Measurements from ENCODE around the gene ADAMTS14.

The ADAMTS14 gene

DNA sequence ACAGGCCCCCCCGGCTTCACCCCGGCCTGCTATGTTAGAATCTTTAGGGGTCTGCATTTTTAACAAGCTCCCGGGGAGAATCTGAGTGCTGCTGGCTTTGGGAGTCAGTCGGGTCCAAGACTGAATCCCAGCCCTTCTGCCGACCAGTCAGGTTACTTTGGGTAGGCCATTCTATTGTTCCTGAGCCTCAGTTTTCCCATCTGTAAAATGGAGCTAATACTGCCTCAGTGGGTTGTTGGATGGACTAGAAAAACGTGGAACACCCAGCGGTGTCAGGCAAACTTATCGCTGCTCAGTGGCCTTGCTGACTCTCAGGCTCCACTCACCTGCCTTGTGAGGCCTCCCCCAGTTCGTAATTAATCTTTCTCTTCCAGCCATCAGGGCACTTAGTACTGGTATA lies 101.2 kb downstream of the ADAMTS14 start:
- TF ChIP-seq, protein P1, sequence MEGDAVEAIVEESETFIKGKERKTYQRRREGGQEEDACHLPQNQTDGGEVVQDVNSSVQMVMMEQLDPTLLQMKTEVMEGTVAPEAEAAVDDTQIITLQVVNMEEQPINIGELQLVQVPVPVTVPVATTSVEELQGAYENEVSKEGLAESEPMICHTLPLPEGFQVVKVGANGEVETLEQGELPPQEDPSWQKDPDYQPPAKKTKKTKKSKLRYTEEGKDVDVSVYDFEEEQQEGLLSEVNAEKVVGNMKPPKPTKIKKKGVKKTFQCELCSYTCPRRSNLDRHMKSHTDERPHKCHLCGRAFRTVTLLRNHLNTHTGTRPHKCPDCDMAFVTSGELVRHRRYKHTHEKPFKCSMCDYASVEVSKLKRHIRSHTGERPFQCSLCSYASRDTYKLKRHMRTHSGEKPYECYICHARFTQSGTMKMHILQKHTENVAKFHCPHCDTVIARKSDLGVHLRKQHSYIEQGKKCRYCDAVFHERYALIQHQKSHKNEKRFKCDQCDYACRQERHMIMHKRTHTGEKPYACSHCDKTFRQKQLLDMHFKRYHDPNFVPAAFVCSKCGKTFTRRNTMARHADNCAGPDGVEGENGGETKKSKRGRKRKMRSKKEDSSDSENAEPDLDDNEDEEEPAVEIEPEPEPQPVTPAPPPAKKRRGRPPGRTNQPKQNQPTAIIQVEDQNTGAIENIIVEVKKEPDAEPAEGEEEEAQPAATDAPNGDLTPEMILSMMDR (IDR thresholded peaks at IDR 0.05; ENCODE audit: poor library complexity, severe bottlenecking) = no peak
- no peak for ATAC-seq (ENCODE audit: low read depth)
- Histone ChIP-seq H3K4me3 (ENCODE audit: severe bottlenecking) (no peak overlapping the region), H3K27me3 (ENCODE audit: insufficient read depth, poor library complexity, severe bottlenecking) (no peaks in the 10 kb centered on the region), H3K27ac (ENCODE audit: poor library complexity, severe bottlenecking) (no peak overlapping the region), H3K4me1 (ENCODE audit: insufficient read depth, poor library complexity, severe bottlenecking) (no peaks in the 10 kb centered on the region), H3K36me3 (ENCODE audit: low read depth) (no peaks in the 10 kb centered on the region), H3K9me3 (ENCODE audit: severe bottlenecking) (no peaks in the 10 kb centered on the region)
- no peak for DNase-seq (ENCODE audit: low spot score)

DNA sequence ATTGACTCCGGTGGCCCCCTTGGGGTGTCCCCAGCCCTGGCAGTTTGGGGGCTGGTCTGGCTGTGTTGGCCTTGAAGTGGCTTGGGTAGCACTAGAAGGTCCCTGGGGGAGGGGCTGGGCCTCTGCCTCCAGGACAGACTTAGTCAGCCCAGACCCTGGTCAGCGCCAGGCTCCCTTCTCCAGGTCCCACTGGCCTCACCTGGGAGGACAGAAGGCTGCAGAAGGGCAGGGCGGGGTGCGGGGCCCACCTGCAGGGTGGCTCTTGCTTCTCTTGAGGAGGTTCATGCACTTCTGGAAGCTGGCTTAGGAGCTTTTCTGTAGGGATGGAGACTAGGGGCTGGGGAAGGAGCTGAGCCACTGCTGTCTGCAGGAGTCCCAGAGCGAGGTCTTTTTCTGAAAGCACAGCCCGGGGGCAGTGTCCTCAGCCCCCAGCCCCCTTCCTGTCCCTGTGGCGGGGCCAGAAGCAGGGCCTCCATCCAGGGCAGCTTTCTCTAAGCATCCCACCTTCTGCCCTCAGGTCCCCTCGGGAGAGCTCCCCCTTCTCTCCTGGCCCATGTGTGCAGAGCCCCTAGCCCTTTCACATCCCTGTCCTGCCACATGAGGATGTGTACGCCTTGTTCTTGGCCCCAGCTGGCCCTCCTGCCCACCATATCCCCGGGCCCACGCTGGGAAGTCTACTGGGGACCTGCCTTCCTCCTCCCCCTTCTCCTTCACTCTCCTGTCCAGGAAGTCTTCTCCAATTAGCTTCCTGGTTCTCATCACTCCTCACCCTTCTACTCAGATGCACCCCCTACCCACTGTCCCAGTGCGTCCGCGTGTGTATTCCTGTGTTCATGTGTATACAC lies 101.9 kb downstream of the ADAMTS14 start:
- Histone ChIP-seq H3K9me3 (ENCODE audit: severe bottlenecking) (no peaks in the 10 kb centered on the region), H3K4me1 (ENCODE audit: insufficient read depth, poor library complexity, severe bottlenecking) (no peaks in the 10 kb centered on the region), H3K4me3 (ENCODE audit: severe bottlenecking) (no peak overlapping the region), H3K27ac (ENCODE audit: poor library complexity, severe bottlenecking) (no peak overlapping the region), H3K36me3 (ENCODE audit: low read depth) (no peaks in the 10 kb centered on the region), H3K27me3 (ENCODE audit: insufficient read depth, poor library complexity, severe bottlenecking) (no peaks in the 10 kb centered on the region)
- ATAC-seq (ENCODE audit: low read depth) (no peak), DNase-seq (ENCODE audit: low spot score) (no peak)
- TF ChIP-seq, protein P1 (IDR thresholded peaks at IDR 0.05; ENCODE audit: poor library complexity, severe bottlenecking) = no peak

GRCh38 chr10:70774810-70775678 lies 102.7 kb downstream of the ADAMTS14 start:
- H3K36me3 ChIP-seq (ENCODE audit: low read depth) = no peaks in the 10 kb centered on the region
- H3K27me3 ChIP-seq (ENCODE audit: insufficient read depth, poor library complexity, severe bottlenecking) = no peaks in the 10 kb centered on the region
- ATAC-seq (ENCODE audit: low read depth) (peak; percentile 64), DNase-seq (ENCODE audit: low spot score) (no peak)
- TF ChIP-seq, protein P1 (IDR thresholded peaks at IDR 0.05; ENCODE audit: poor library complexity, severe bottlenecking) = no peak
- no peaks in the 10 kb centered on the region for H3K9me3 ChIP-seq (ENCODE audit: severe bottlenecking)
- H3K27ac ChIP-seq (ENCODE audit: poor library complexity, severe bottlenecking) = no peak overlapping the region
- H3K4me1 ChIP-seq (ENCODE audit: insufficient read depth, poor library complexity, severe bottlenecking) = no peaks in the 10 kb centered on the region
- no peak overlapping the region for H3K4me3 ChIP-seq (ENCODE audit: severe bottlenecking)

DNA sequence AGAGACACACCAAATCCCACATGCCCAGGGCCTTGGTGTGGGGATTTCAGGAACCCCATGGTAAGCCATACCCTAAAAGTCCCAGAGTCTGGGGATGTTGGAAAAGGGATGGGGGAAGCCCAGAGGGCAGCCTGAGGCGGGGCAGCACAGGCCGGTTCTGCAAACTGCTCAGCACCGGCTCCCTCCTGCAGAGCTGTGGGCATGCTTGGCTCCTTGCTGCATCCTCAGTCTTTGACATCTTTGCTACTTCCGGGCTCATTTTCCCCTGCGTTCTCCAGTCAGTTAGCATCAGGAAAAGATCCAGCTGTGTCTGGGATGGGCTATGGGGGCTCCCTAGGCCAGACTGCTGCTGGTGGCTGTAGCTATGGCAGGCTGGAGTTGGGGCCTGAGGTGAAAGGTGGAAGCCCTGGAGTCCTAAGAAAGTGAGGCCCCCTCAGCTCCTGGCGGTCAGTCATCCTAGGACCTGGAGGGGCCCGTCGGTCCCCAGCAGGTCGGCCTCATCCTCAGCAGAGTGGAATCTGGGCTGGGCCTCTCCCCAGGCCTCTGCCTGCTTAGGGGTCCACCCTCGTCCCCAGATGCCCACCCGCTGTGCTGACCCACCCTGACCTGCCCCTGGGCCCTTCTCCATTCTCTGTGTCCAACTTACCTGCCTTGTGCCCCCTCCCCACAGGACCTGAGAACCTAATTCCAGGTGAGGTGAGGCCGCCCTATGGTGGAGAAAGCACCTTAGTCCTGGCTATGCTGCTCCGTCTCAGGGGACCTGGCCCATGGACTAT lies 103.6 kb downstream of the ADAMTS14 start:
- DNase-seq (ENCODE audit: low spot score) = no peak

More for the DNA sequence above, 103.6 kb downstream of the ADAMTS14 start:
- TF ChIP-seq, protein P1 (IDR thresholded peaks at IDR 0.05; ENCODE audit: poor library complexity, severe bottlenecking) = no peak
- Histone ChIP-seq H3K4me1 (ENCODE audit: insufficient read depth, poor library complexity, severe bottlenecking) (no peaks in the 10 kb centered on the region), H3K27ac (ENCODE audit: poor library complexity, severe bottlenecking) (no peak overlapping the region), H3K4me3 (ENCODE audit: severe bottlenecking) (no peak overlapping the region), H3K27me3 (ENCODE audit: insufficient read depth, poor library complexity, severe bottlenecking) (no peaks in the 10 kb centered on the region), H3K9me3 (ENCODE audit: severe bottlenecking) (no peaks in the 10 kb centered on the region), H3K36me3 (ENCODE audit: low read depth) (no peaks in the 10 kb centered on the region)
- ATAC-seq (ENCODE audit: low read depth) = no peak

All from RWPE2 (cell line).